SK-N-SH (cell line): Measurements from ENCODE around the gene LCP2. TPM values are rescaled to one million over a fixed set of nuclear protein-coding genes. Genes with fewer than 3 reads are reported as not detected.

Source experiments
- CTCF ChIA-PET: fragments of 300-600, 350-600 bp; formaldehyde crosslinking; extraction: SDS; loops from one replicate; lab custom pipeline; 2021; lab: Yijun Ruan, JAX
- POLR2A ChIA-PET: fragments of 350-600 bp; sonication (Branson Sonifier 250); formaldehyde crosslinking; extraction: SDS; loops from one replicate; lab custom pipeline; 2020; ENCODE audit warnings: antibody characterized with exemption, inconsistent platforms; lab: Yijun Ruan, JAX
- DNase-seq: peaks from one replicate; pipeline ENCODE4 v3.0.0; 2012
- H2AFZ ChIP-seq: fragments of 200-600 bp; sonication (generic); 2 replicates; pipeline ENCODE4 v1.8.1; 2016; ENCODE audit warnings: antibody characterized with exemption, mild to moderate bottlenecking, low read depth
- H3F3A ChIP-seq: fragments of 200-600 bp; sonication (generic); replicated peaks from 2 replicates; pipeline ENCODE3; 2016; ENCODE audit warnings: antibody characterized with exemption, mild to moderate bottlenecking; ENCODE audit not compliant: insufficient read depth
- H3K27ac ChIP-seq, 2 experiments: fragments of 200-500 bp in 1 of 2; fragments of 200-600 bp in 1 of 2; sonication (Bioruptor generic) in 1 of 2; sonication (generic), shearing (Covaris generic) in 1 of 2; 2 replicates each; pipeline versions ENCODE4 v1.5.1 to v1.6.1; 2014 to 2016; ENCODE audit warnings: low read depth in 2 of 2, inconsistent platforms in 1 of 2, low read length in 1 of 2, mild to moderate bottlenecking in 1 of 2, mixed read lengths in 1 of 2
- H3K27me3 ChIP-seq: fragments of 200-600 bp; sonication (generic), shearing (Covaris generic); 2 replicates; pipeline ENCODE4 v1.6.1; 2016; ENCODE audit warnings: mixed run types; ENCODE audit not compliant: insufficient read depth
- H3K36me3 ChIP-seq, 2 experiments: fragments of 200-500 bp in 1 of 2; fragments of 200-600 bp in 1 of 2; sonication (Bioruptor generic) in 1 of 2; sonication (generic) in 1 of 2; replicated peaks in 1 of 2; 2 replicates each; pipeline versions ENCODE3 to v1.5.1; 2014 to 2016; ENCODE audit warnings: low read length in 1 of 2, mild to moderate bottlenecking in 1 of 2; ENCODE audit not compliant: insufficient read depth in 2 of 2, control insufficient read depth in 1 of 2
- H3K4me1 ChIP-seq, 2 experiments: fragments of 200-500 bp in 1 of 2; fragments of 200-600 bp in 1 of 2; sonication (Bioruptor generic) in 1 of 2; sonication (generic), shearing (Covaris generic) in 1 of 2; 2 replicates each; pipeline versions ENCODE4 v1.5.1 to v1.6.1; 2014 to 2016; ENCODE audit warnings: low read depth in 1 of 2, low read length in 1 of 2, mixed run types in 1 of 2; ENCODE audit not compliant: insufficient read depth in 2 of 2, control insufficient read depth in 1 of 2
- H3K4me2 ChIP-seq: fragments of 200-600 bp; sonication (generic), shearing (Covaris generic); 2 replicates; pipeline ENCODE4 v1.6.1; 2017; ENCODE audit warnings: mixed run types
- H3K4me3 ChIP-seq, 2 experiments: fragments of 200-500 bp in 1 of 2; fragments of 200-600 bp in 1 of 2; sonication (Bioruptor generic) in 1 of 2; sonication (generic), shearing (Covaris generic) in 1 of 2; 2 replicates each; pipeline versions ENCODE4 v1.5.1 to v1.8.1; 2014 to 2016; ENCODE audit warnings: low read depth in 2 of 2, inconsistent platforms in 1 of 2, low read length in 1 of 2, mild to moderate bottlenecking in 1 of 2, mixed read lengths in 1 of 2, moderate library complexity in 1 of 2
- H3K79me2 ChIP-seq: fragments of 200-600 bp; sonication (generic); 2 replicates; pipeline ENCODE4 v1.8.1; 2017; ENCODE audit warnings: mild to moderate bottlenecking; ENCODE audit not compliant: insufficient read depth
- H3K9ac ChIP-seq: fragments of 200-600 bp; sonication (generic); 2 replicates; pipeline ENCODE4 v1.6.1; 2017; ENCODE audit warnings: mixed run types
- H3K9me2 ChIP-seq: fragments of 200-600 bp; sonication (generic); 2 replicates; pipeline ENCODE4 v1.6.1; 2017; ENCODE audit warnings: mixed run types
- H3K9me3 ChIP-seq: fragments of 200-600 bp; sonication (generic); 2 replicates; pipeline ENCODE4 v1.6.1; 2017; ENCODE audit warnings: mixed run types, mild to moderate bottlenecking, moderate library complexity
- H4K20me1 ChIP-seq: fragments of 200-600 bp; sonication (generic); 2 replicates; pipeline ENCODE4 v1.6.1; 2017; ENCODE audit warnings: mild to moderate bottlenecking, mixed run types; ENCODE audit not compliant: insufficient read depth
- EP300 ChIP-seq, 2 experiments: IDR thresholded peaks; 2 replicates each; pipeline versions ENCODE4 v1.4.0 to v1.6.1; 2012; ENCODE audit warnings: borderline replicate concordance in 1 of 2, low read depth in 1 of 2, low read length in 1 of 2
- EZH2phosphoT487 ChIP-seq: fragments of 200-600 bp; sonication (generic); IDR thresholded peaks from 2 replicates; pipeline ENCODE4 v1.6.1; 2017; ENCODE audit warnings: low read depth, mixed run types, mild to moderate bottlenecking, antibody characterized with exemption, moderate library complexity, borderline replicate concordance
- FOSL2 ChIP-seq: IDR thresholded peaks from 2 replicates; pipeline ENCODE4 v1.4.0; 2012; ENCODE audit warnings: low read depth, mild to moderate bottlenecking, moderate library complexity, borderline replicate concordance
- GABPA ChIP-seq: IDR thresholded peaks from 2 replicates; pipeline ENCODE4 v1.4.0; 2012; ENCODE audit warnings: low read depth, mild to moderate bottlenecking
- GATA2 ChIP-seq: sonication (generic); formaldehyde crosslinking; IDR thresholded peaks from 2 replicates; pipeline ENCODE4 v1.5.0; 2020; ENCODE audit warnings: mild to moderate bottlenecking, missing genetic modification reagents
- MAX ChIP-seq: IDR thresholded peaks from 2 replicates; pipeline ENCODE4 v1.4.0; 2012; ENCODE audit warnings: low read depth
- RCOR1 ChIP-seq: fragments of 150-350 bp; IDR thresholded peaks from 2 replicates; pipeline ENCODE4 v1.6.1; 2017; ENCODE audit warnings: antibody characterized with exemption, low read length
- REST ChIP-seq: IDR thresholded peaks from 2 replicates; pipeline ENCODE4 v1.6.1; 2012; ENCODE audit warnings: mild to moderate bottlenecking, low read depth, low read length, moderate library complexity
- RFX5 ChIP-seq: IDR thresholded peaks from 2 replicates; pipeline ENCODE4 v1.6.1; 2012; ENCODE audit warnings: mild to moderate bottlenecking, improper control_type of control experiment, low read length
- SMC3 ChIP-seq: IDR thresholded peaks from 2 replicates; pipeline ENCODE4 v1.6.1; 2012; ENCODE audit warnings: low read depth, low read length, improper control_type of control experiment
- TCF12 ChIP-seq: IDR thresholded peaks from 2 replicates; pipeline ENCODE4 v1.4.0; 2012
- WGBS: methylation state at CpG from one replicate; pipeline ENCODE4 v1.1.6; 2017; ENCODE audit warnings: low lambda C conversion rate; 5-methylcytosine and 5-hydroxymethylcytosine counted together
- polyA plus RNA-seq, 3 experiments: library from polyadenylated mRNA; depleted of rRNA; stranded (reverse); fragments of >200 nt; gene quantifications; 2 replicates each; pipeline ENCODE4 v1.2.3, GENCODE V29; 2012

Gene LCP2
- polyA plus RNA-seq, 1 of the 3 experiments (the other 2 are of a cell fraction) = not detected

- Histone ChIP-seq H3K4me1 (peaks cover 0 to 21% of the 10 kb centered on the region in 2 experiments; a peak in 1 of 4 replicates), H3K4me3 (no peak overlapping the region), H3K79me2 (no peaks in the 10 kb centered on the region), H3K4me2 (no peak overlapping the region), H3K36me3 (no peaks in the 10 kb centered on the region), H3K9ac (no peak overlapping the region), H2AFZ (no peak overlapping the region), H3K9me2 (no peaks in the 10 kb centered on the region), H3F3A (no peaks in the 10 kb centered on the region), H3K27ac (no peak overlapping the region), H3K27me3 (0 out of 2 replicates have a peak, but pooled peaks cover 4% of the 10 kb centered on the region), H3K9me3 (no peaks in the 10 kb centered on the region), H4K20me1 (no peaks in the 10 kb centered on the region)
- DNase-seq = no peak
- POLR2A ChIA-PET = no interaction called here
- CTCF ChIA-PET = interaction anchor here (1.1 kb wide), 1 partner anchor 14 kb away, joined by 3 read pairs; the partner anchor contains the start of gene LCP2
- 62% methylated on average over 7 of the region's 7 CpGs for WGBS
- TF ChIP-seq GATA2 (CRISPR knock-in tag) (no peak), RCOR1 (no peak), RFX5 (no peak), FOSL2 (no peak), GABPA (no peak), MAX (no peak), SMC3 (no peak)
Observed at GRCh38 chr5:170311511-170312300, 14.1 kb upstream of the LCP2 start.

- Histone ChIP-seq H3K9me2 (no peaks in the 10 kb centered on the region), H3K27me3 (0 out of 2 replicates have a peak, but pooled peaks cover 4% of the 10 kb centered on the region)
Observed at GRCh38 chr5:170310256-170310926, 12.8 kb upstream of the LCP2 start.

More at GRCh38 chr5:170310256-170310926, 12.8 kb upstream of the LCP2 start:
- H2AFZ ChIP-seq = no peak overlapping the region
- WGBS = 42% methylated on average over 4 of the region's 5 CpGs
- H3F3A ChIP-seq = no peaks in the 10 kb centered on the region
- CTCF ChIA-PET = interaction anchor here (1.1 to 1.8 kb wide), 2 partner anchors 13 to 42 kb away, joined by 3 to 4 read pairs; partner anchors contain the start of gene LCP2
- no peak overlapping the region for H3K27ac ChIP-seq
- H3K4me1 ChIP-seq = peaks cover 0 to 18% of the 10 kb centered on the region in 2 experiments; a peak in 1 of 4 replicates
- H3K9ac ChIP-seq = no peak overlapping the region
- no peak overlapping the region for H3K4me2 ChIP-seq
- no peak for DNase-seq
- no peak for TF ChIP-seq GABPA
- no peak for TF ChIP-seq EP300 (IDR thresholded peaks at IDR 0.05; ENCODE audit: borderline replicate concordance in 1 of 2, low read depth in 1 of 2, low read length in 1 of 2)
- TF ChIP-seq EZH2phosphoT487 = no peak
- no peak for TF ChIP-seq FOSL2
- TF ChIP-seq REST = no peak
- TF ChIP-seq TCF12 = no peak
- H3K9me3 ChIP-seq = no peaks in the 10 kb centered on the region
- H3K36me3 ChIP-seq = no peaks in the 10 kb centered on the region
- H3K4me3 ChIP-seq = no peak overlapping the region
- H4K20me1 ChIP-seq = no peaks in the 10 kb centered on the region
- no peaks in the 10 kb centered on the region for H3K79me2 ChIP-seq
- POLR2A ChIA-PET = no interaction called here
